Thyroid gland (tissue), 4 donors: Measurements from ENCODE around the gene TGM4.

ENCODE experiments used
- CTCF ChIP-seq, 6 experiments: fragments of 200-600 bp in 3 of 6; fragments of 450-650 bp in 3 of 6; sonication (generic) in 3 of 6; IDR thresholded peaks; one replicate each; pipeline ENCODE4 v1.5.1; 2016 to 2019; ENCODE audit warnings: antibody characterized with exemption in 6 of 6, mild to moderate bottlenecking in 2 of 6, inconsistent platforms in 1 of 6, moderate library complexity in 1 of 6
- POLR2A ChIP-seq, 2 donors: fragments of 450-650 bp; IDR thresholded peaks; one replicate each; pipeline ENCODE4 v1.6.1; 2017; ENCODE audit warnings: antibody characterized with exemption in 2 of 2, mild to moderate bottlenecking in 2 of 2, moderate library complexity in 1 of 2

GRCh38 chr3:44948239-44948638 is 73.8 kb downstream of the TGM4 start:
- TF ChIP-seq CTCF (IDR thresholded peaks at IDR 0.05): no peak
- no peak for TF ChIP-seq POLR2A (IDR thresholded peaks at IDR 0.05)
